ENCODE results near the gene DBNL. TPM values are rescaled to one million over a fixed set of nuclear protein-coding genes. Genes with fewer than 3 reads are reported as not detected.

Gene DBNL
- total and polyA plus RNA-seq, 9 donors: 22.0 to 91.1 (median 66.0) TPM

DNA sequence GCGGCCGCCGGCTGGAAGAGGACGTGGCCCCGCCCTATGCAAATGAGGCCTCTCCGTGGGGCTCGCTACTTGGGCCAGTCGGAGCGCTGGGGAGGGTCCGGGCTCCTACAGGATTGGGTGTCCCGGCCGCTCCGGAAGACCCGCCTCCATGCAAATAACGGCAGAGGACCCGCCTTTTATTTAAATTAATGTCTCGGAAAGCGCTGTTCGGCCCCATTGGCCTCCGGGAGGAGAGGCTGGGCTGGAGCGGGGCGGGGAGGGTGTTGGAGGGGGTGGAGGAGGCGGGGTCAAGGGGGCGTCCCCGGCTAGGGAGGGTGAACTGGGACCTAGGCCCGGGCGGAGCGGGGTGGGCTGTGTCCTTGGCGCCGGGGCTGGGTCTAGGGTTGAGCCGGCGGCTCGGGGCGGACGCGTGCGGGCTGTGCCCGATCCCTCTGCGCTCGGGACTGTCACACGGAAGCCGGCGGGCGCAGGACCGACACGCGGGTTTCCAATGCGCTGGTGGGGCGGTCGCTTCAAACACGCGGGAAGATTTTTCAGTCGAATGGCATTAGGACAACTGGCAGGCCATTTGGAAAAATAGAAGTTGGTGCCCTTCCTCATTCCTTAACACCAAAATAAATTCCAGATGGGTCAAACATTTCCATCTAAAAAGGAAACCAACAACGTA lies 38.2 kb downstream of the DBNL start:
- 0 to 1% (median 1%) methylated on average over 50 to 54 of the region's 54 CpGs for WGBS, 3 donors
- peak overlapping the region; percentile 90 for H3K4me3 ChIP-seq
- no peaks in the 10 kb centered on the region for H3K27me3 ChIP-seq
- no peaks in the 10 kb centered on the region for H3K9me3 ChIP-seq
- H3K4me1 ChIP-seq (ENCODE audit: insufficient read depth): peaks cover 15% of the 10 kb centered on the region
- TF ChIP-seq, protein P1, sequence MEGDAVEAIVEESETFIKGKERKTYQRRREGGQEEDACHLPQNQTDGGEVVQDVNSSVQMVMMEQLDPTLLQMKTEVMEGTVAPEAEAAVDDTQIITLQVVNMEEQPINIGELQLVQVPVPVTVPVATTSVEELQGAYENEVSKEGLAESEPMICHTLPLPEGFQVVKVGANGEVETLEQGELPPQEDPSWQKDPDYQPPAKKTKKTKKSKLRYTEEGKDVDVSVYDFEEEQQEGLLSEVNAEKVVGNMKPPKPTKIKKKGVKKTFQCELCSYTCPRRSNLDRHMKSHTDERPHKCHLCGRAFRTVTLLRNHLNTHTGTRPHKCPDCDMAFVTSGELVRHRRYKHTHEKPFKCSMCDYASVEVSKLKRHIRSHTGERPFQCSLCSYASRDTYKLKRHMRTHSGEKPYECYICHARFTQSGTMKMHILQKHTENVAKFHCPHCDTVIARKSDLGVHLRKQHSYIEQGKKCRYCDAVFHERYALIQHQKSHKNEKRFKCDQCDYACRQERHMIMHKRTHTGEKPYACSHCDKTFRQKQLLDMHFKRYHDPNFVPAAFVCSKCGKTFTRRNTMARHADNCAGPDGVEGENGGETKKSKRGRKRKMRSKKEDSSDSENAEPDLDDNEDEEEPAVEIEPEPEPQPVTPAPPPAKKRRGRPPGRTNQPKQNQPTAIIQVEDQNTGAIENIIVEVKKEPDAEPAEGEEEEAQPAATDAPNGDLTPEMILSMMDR (IDR thresholded peaks at IDR 0.05): no peak
- peak; percentile 78 for TF ChIP-seq POLR2A (IDR thresholded peaks at IDR 0.05)
- no peak for TF ChIP-seq EP300 (IDR thresholded peaks at IDR 0.05)
- peak overlapping the region; percentile 73 to 74 for H3K27ac ChIP-seq
- intact Hi-C loops (cut with DNase I): loop anchor here in 2 of 4 donors (2.0 to 5.0 kb wide), 2 partner anchors 22 to 40 kb away; partner anchors contain the start of genes AEBP1 (in 1 of the 2) and POLD2 (in 1 of the 2)
- no peaks in the 10 kb centered on the region for H3K36me3 ChIP-seq
- DNase-seq: peak; percentile 96 to 99 (median 98)

DNA sequence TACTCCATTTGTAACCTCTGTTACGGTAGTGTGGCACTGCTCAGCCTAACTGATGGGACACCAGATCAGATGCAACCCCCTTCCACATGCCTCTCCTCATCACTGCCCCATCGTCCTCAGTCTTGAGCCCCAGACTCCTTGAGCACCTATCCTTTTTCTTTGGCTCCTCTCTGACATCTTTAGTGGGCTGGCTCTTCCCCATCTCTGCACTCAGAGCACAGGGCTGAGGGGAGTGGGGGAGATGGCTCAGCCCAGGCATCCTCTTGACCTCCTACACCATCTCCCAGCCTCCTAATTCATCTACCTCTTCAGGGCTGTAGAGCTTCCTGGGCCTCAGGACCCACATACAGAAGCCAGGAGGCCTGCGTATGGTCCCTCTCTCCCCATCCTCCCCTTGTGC lies 39.3 kb downstream of the DBNL start:
- 90 to 96% (median 93%) methylated on average over 3 of the region's 3 CpGs for WGBS, 3 donors

DNA sequence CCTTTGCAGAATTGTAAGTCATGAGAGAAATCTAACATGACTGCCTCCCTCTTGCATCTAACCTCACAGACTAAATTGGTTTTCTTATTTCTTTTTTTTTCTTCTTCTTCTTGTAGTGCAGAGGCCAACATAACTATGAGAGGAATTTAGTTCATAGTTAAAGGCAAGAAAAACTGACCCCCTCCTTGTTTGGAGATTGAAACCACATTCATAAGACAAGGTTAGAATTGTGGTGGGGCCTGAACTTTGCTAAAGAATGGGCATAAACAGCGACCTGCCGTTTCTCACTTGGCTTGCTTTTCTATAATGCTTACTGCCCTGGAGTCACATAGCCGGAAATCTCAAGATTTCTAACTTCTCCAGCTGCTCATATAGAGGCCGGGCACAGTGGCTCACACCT lies 40.2 kb downstream of the DBNL start:
- Histone ChIP-seq H3K27ac (peak overlapping the region; percentile 14 to 74), H3K4me1 (ENCODE audit: insufficient read depth) (peaks cover 23% of the 10 kb centered on the region), H3K36me3 (no peaks in the 10 kb centered on the region), H3K4me3 (no peak overlapping the region), H3K9me3 (no peaks in the 10 kb centered on the region), H3K27me3 (no peaks in the 10 kb centered on the region)
- 8 to 19% (median 9%) methylated on average over 4 of the region's 4 CpGs for WGBS, 3 donors
- no peak for DNase-seq
- intact Hi-C loops (cut with DNase I): loop anchor here in 1 of 4 donors (5.0 kb wide), 1 partner anchor 38 kb away; the partner anchor contains the start of gene POLD2
- TF ChIP-seq POLR2A (IDR thresholded peaks at IDR 0.05) (no peak), EP300 (IDR thresholded peaks at IDR 0.05) (no peak)
- TF ChIP-seq, protein P1 (IDR thresholded peaks at IDR 0.05): no peak

More for the DNA sequence above, 39.3 kb downstream of the DBNL start:
- Histone ChIP-seq H3K27ac (peak overlapping the region; percentile 14 to 74), H3K4me1 (ENCODE audit: insufficient read depth) (peaks cover 22% of the 10 kb centered on the region), H3K27me3 (no peaks in the 10 kb centered on the region), H3K9me3 (no peaks in the 10 kb centered on the region), H3K36me3 (no peaks in the 10 kb centered on the region), H3K4me3 (no peak overlapping the region)
- TF ChIP-seq, protein P1 (IDR thresholded peaks at IDR 0.05): no peak
- TF ChIP-seq POLR2A (IDR thresholded peaks at IDR 0.05): no peak
- no peak for TF ChIP-seq EP300 (IDR thresholded peaks at IDR 0.05)
- intact Hi-C loops (cut with DNase I): loop anchor here in 2 of 4 donors (2.0 to 5.0 kb wide), 2 partner anchors 21 to 39 kb away; partner anchors contain the start of genes AEBP1 (in 1 of the 2) and POLD2 (in 1 of the 2)
- DNase-seq: no peak

DNA sequence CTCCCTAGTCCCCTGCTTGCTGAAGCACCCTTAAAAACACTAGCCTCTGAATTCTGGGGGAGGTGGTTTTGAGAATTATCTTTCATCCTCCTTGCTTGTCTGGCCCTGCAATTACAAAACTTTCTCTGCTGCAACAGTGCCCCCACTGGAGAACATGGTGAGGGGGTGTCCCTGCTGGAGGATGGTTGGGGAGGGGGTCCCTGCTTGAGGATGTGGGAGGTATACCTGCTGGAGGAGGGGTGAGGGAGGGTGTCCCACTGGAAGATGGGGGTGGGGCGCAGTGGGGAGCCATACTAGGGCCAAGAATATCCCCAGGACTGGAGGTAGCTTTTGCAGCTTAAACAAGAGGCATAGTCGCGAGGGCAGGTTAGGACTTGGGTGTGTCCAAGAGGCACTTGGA lies 41.0 kb downstream of the DBNL start:
- WGBS, 3 donors: 85 to 92% (median 87%) methylated on average over 3 of the region's 3 CpGs
- Histone ChIP-seq H3K4me1 (ENCODE audit: insufficient read depth) (peaks cover 28% of the 10 kb centered on the region), H3K9me3 (no peaks in the 10 kb centered on the region), H3K27ac (no peak overlapping the region), H3K4me3 (no peak overlapping the region), H3K36me3 (no peaks in the 10 kb centered on the region), H3K27me3 (no peaks in the 10 kb centered on the region)
- DNase-seq: no peak
- TF ChIP-seq, protein P1 (IDR thresholded peaks at IDR 0.05): no peak
- TF ChIP-seq EP300 (IDR thresholded peaks at IDR 0.05): no peak
- TF ChIP-seq POLR2A (IDR thresholded peaks at IDR 0.05): no peak
- intact Hi-C loops (cut with DNase I): no loop called here
